ENCODE results near the gene MED10.

Gene MED10

GRCh38 chr5:6407558-6408259 lies 29.4 kb upstream of the MED10 start:
- TF ChIP-seq ZFP3 (CRISPR knock-in tag; IDR thresholded peaks at IDR 0.05) (no peak), BACH2 (CRISPR knock-in tag; IDR thresholded peaks at IDR 0.05; ENCODE audit: borderline replicate concordance) (no peak), POU6F1 (CRISPR knock-in tag; IDR thresholded peaks at IDR 0.05; ENCODE audit: borderline replicate concordance, low read depth) (no peak), ZNF8 (CRISPR knock-in tag; IDR thresholded peaks at IDR 0.05) (no peak), TCF4 (CRISPR knock-in tag; IDR thresholded peaks at IDR 0.05; ENCODE audit: borderline replicate concordance) (no peak), ARNTL (CRISPR knock-in tag; IDR thresholded peaks at IDR 0.05; ENCODE audit: borderline replicate concordance, low read depth) (no peak), ZC3H10 (CRISPR knock-in tag; IDR thresholded peaks at IDR 0.05) (no peak), ESRRG (CRISPR knock-in tag; IDR thresholded peaks at IDR 0.05) (no peak), RARB (CRISPR knock-in tag; IDR thresholded peaks at IDR 0.05) (no peak), OSR1 (CRISPR knock-in tag; IDR thresholded peaks at IDR 0.05) (no peak), TSHZ2 (CRISPR knock-in tag; IDR thresholded peaks at IDR 0.05) (no peak), ZNF565 (CRISPR knock-in tag; conservative IDR thresholded peaks at IDR 0.05; ENCODE audit: low read depth) (no peak), ZFP30 (CRISPR knock-in tag; IDR thresholded peaks at IDR 0.05) (no peak), ISL1 (CRISPR knock-in tag; IDR thresholded peaks at IDR 0.05) (no peak), TOX (CRISPR knock-in tag; IDR thresholded peaks at IDR 0.05; ENCODE audit: borderline replicate concordance) (no peak)
- TF ChIP-seq, protein P1, sequence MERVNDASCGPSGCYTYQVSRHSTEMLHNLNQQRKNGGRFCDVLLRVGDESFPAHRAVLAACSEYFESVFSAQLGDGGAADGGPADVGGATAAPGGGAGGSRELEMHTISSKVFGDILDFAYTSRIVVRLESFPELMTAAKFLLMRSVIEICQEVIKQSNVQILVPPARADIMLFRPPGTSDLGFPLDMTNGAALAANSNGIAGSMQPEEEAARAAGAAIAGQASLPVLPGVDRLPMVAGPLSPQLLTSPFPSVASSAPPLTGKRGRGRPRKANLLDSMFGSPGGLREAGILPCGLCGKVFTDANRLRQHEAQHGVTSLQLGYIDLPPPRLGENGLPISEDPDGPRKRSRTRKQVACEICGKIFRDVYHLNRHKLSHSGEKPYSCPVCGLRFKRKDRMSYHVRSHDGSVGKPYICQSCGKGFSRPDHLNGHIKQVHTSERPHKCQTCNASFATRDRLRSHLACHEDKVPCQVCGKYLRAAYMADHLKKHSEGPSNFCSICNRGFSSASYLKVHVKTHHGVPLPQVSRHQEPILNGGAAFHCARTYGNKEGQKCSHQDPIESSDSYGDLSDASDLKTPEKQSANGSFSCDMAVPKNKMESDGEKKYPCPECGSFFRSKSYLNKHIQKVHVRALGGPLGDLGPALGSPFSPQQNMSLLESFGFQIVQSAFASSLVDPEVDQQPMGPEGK (CRISPR knock-in tag; IDR thresholded peaks at IDR 0.05; ENCODE audit: borderline replicate concordance): no peak
- TF ChIP-seq, protein P2, sequence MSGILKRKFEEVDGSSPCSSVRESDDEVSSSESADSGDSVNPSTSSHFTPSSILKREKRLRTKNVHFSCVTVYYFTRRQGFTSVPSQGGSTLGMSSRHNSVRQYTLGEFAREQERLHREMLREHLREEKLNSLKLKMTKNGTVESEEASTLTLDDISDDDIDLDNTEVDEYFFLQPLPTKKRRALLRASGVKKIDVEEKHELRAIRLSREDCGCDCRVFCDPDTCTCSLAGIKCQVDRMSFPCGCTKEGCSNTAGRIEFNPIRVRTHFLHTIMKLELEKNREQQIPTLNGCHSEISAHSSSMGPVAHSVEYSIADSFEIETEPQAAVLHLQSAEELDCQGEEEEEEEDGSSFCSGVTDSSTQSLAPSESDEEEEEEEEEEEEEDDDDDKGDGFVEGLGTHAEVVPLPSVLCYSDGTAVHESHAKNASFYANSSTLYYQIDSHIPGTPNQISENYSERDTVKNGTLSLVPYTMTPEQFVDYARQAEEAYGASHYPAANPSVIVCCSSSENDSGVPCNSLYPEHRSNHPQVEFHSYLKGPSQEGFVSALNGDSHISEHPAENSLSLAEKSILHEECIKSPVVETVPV (CRISPR knock-in tag; IDR thresholded peaks at IDR 0.05): no peak
- no peak for ATAC-seq

DNA sequence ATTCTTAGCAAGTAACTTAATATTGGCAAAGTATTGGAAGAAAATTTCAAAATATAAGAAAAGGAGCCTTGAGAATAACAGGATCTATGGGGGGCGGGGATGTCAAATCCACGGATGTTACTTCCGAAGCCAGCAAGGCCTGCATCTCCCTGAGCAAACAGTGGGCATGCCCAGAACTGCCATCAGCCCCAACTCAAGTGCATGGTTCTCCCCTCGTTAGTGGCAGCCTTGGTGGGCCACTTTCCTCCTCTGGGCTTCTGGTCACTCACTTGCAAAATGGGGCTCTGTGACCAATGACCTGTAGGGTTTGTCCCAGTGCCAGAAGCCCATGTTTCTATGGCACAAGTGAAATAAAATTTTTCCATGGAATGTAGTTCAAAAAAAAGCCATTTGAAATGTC lies 27.2 kb upstream of the MED10 start:
- TF ChIP-seq, protein P2 (CRISPR knock-in tag; IDR thresholded peaks at IDR 0.05): no peak
- TF ChIP-seq ESRRG (CRISPR knock-in tag; IDR thresholded peaks at IDR 0.05) (no peak), ARNTL (CRISPR knock-in tag; IDR thresholded peaks at IDR 0.05; ENCODE audit: borderline replicate concordance, low read depth) (no peak), CSDC2 (CRISPR knock-in tag; IDR thresholded peaks at IDR 0.05) (no peak)
- no peak for ATAC-seq

DNA sequence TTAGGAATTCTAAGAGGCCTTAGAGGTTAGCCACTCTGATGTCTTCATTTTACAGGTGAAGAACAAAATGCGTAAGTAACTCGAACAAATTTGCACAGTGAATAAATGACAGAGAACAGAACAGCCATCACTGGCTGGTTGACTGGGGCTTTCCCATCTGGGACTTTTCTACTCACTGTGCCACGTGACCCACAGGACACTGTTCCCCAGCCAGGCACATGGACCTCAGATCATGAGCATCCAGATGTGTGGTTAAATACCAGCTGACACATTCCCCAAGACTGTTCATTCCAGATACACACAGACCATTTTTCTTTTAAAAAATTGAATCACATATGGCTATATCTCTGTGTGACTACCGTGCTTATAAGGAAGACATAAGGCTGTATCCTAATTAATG lies 25.8 kb upstream of the MED10 start:
- no peak for TF ChIP-seq CSDC2 (CRISPR knock-in tag; IDR thresholded peaks at IDR 0.05)
- TF ChIP-seq POU6F1 (CRISPR knock-in tag; IDR thresholded peaks at IDR 0.05; ENCODE audit: borderline replicate concordance, low read depth): no peak
- no peak for TF ChIP-seq ZFP30 (CRISPR knock-in tag; IDR thresholded peaks at IDR 0.05)
- TF ChIP-seq BACH2 (CRISPR knock-in tag; IDR thresholded peaks at IDR 0.05; ENCODE audit: borderline replicate concordance): no peak
- TF ChIP-seq GLIS3 (CRISPR knock-in tag; IDR thresholded peaks at IDR 0.05): no peak
- TF ChIP-seq RARB (CRISPR knock-in tag; IDR thresholded peaks at IDR 0.05): no peak
- TF ChIP-seq PPARA (CRISPR knock-in tag; IDR thresholded peaks at IDR 0.05; ENCODE audit: borderline replicate concordance): no peak
- no peak for TF ChIP-seq SNAI2 (CRISPR knock-in tag; IDR thresholded peaks at IDR 0.05)
- no peak for TF ChIP-seq CREB5 (CRISPR knock-in tag; IDR thresholded peaks at IDR 0.05; ENCODE audit: low read depth)
- TF ChIP-seq, protein P2 (CRISPR knock-in tag; IDR thresholded peaks at IDR 0.05): no peak
- no peak for TF ChIP-seq ZFP3 (CRISPR knock-in tag; IDR thresholded peaks at IDR 0.05)
- no peak for TF ChIP-seq ZNF70 (CRISPR knock-in tag; IDR thresholded peaks at IDR 0.05)
- TF ChIP-seq ARNTL (CRISPR knock-in tag; IDR thresholded peaks at IDR 0.05; ENCODE audit: borderline replicate concordance, low read depth): no peak
- ATAC-seq: no peak
